Breast epithelium (tissue), 4 donors: Measurements from ENCODE around the gene SUPT16H. TPM values are rescaled to one million over a fixed set of nuclear protein-coding genes. Genes with fewer than 3 reads are reported as not detected.
"Not testable (repeated sequence)": the region's sequence is repeated elsewhere in the genome, so short reads cannot be mapped to it uniquely, and the experiment has no call there.

Experiments
- DNase-seq, 2 donors: peaks; one replicate each; pipeline ENCODE4 v3.0.0-alpha.2; 2019; ENCODE audit warnings: low spot score in 2 of 2
- H3K27ac ChIP-seq, 2 donors: fragments of 200-600 bp; sonication (generic) in 1 of 2; one replicate each; pipeline ENCODE4 v1.5.1; 2016 to 2019; ENCODE audit warnings: mild to moderate bottlenecking in 1 of 2
- H3K27me3 ChIP-seq, 2 donors: fragments of 200-600 bp; sonication (generic) in 1 of 2; one replicate each; pipeline versions ENCODE4 v1.5.1 to v1.6.0; 2017 to 2019; ENCODE audit warnings: control low read depth in 1 of 2, mild to moderate bottlenecking in 1 of 2
- H3K36me3 ChIP-seq: fragments of 200-600 bp; one replicate; pipeline ENCODE4 v1.5.1; 2019
- H3K4me1 ChIP-seq, 2 donors: fragments of 200-600 bp; sonication (generic); one replicate each; pipeline ENCODE4 v1.5.1; 2016 to 2019; ENCODE audit warnings: control low read depth in 1 of 2
- H3K4me3 ChIP-seq, 3 donors: fragments of 200-600 bp; sonication (generic); 1 replicate in 2 of 3; 2 replicates in 1 of 3; pipeline ENCODE4 v1.5.1; 2016 to 2019; ENCODE audit warnings: mild to moderate bottlenecking in 3 of 3, moderate library complexity in 2 of 3
- H3K9me3 ChIP-seq, 2 donors: fragments of 200-600 bp; sonication (generic) in 1 of 2; one replicate each; pipeline ENCODE4 v1.5.1; 2016 to 2019; ENCODE audit warnings: control low read depth in 1 of 2
- POLR2A ChIP-seq: fragments of 450-650 bp; IDR thresholded peaks from one replicate; pipeline ENCODE4 v1.6.1; 2016; ENCODE audit warnings: antibody characterized with exemption, mild to moderate bottlenecking, moderate library complexity
- POLR2AphosphoS5 ChIP-seq, 3 donors: sonication (generic); formaldehyde crosslinking; IDR thresholded peaks; one replicate each; pipeline ENCODE4 v1.6.1; 2017; ENCODE audit warnings: antibody characterized with exemption in 3 of 3
- intact Hi-C: fragments of 100-400 bp; cut with DNase I; formaldehyde crosslinking; loops from one replicate; pipeline ENCODE4 v1.15.1; 2023; ENCODE audit warnings: low total_unique reads
- total RNA-seq, 3 donors: library from RNA; depleted of rRNA; stranded (reverse); fragments of >200 nt; gene quantifications; one replicate each; pipeline ENCODE4 v1.1.0, GENCODE V29; 2016
- TF ChIP-seq, protein P1 (sequence below), 3 donors: fragments of 450-650 bp; IDR thresholded peaks; one replicate each; pipeline ENCODE4 v1.5.1; 2016 to 2017; ENCODE audit warnings: antibody characterized with exemption in 3 of 3, mild to moderate bottlenecking in 3 of 3, moderate library complexity in 3 of 3

Gene SUPT16H
- total RNA-seq, 3 donors from 2014 or later = 66.1 to 79.3 (median 73.1) TPM

DNA sequence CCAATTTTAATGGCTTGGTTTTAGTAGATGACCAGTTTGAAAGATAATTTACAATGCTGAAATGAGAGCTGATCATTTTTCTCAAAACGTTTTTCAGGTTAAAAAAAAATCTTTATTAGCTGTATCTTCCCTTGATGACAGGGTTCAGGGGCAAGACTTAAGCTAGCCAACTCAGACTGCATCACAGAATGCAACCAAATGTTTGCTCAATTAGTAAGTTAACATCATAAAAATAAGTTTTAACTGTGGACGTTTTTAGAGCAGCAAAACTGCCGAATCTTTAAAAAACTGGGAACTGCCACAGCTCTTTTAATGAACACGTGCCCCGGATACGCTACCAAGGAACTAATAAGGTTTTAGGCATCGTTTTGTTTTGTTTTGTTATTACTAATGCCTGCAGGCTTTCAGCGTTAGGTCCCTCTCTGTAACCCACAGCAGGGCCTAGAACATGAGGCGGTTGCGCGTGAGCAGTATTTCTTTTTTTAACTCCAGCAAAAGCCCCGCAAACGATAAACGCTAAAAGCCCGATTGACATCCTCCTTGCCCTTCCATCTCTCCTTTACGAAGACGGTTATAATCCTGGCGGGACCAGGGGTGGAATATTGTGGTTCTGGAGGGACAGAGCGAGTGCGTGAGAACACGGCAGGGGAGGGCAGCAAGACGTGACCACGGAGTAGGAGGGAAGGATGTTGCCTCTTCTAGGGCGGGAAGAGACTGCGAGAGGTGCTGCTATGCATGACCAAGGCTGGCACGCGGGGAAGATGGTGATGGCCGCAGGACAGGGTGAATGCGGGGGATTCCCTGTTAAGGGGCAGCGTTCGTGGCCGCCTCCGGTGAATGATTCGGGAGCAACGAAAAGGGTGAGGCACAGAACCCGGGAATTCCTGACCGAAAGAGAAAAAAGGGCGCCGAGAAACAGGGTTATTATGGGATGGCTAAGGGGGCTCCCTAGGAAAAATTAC lies 652 bp downstream of the SUPT16H start:
- intact Hi-C loops = no loop called here
- Histone ChIP-seq H3K4me3 (peak overlapping the region; percentile 62 to 71 (median 68)), H3K36me3 (peaks cover 4% of the 10 kb centered on the region), H3K4me1 (peaks cover 0 to 4% of the 10 kb centered on the region in 2 donors), H3K9me3 (no peaks in the 10 kb centered on the region), H3K27ac (peak overlapping the region; percentile 79 to 84), H3K27me3 (no peaks in the 10 kb centered on the region)
- DNase-seq = peak in 1 of 2 donors; percentile 22
- TF ChIP-seq, protein P1, sequence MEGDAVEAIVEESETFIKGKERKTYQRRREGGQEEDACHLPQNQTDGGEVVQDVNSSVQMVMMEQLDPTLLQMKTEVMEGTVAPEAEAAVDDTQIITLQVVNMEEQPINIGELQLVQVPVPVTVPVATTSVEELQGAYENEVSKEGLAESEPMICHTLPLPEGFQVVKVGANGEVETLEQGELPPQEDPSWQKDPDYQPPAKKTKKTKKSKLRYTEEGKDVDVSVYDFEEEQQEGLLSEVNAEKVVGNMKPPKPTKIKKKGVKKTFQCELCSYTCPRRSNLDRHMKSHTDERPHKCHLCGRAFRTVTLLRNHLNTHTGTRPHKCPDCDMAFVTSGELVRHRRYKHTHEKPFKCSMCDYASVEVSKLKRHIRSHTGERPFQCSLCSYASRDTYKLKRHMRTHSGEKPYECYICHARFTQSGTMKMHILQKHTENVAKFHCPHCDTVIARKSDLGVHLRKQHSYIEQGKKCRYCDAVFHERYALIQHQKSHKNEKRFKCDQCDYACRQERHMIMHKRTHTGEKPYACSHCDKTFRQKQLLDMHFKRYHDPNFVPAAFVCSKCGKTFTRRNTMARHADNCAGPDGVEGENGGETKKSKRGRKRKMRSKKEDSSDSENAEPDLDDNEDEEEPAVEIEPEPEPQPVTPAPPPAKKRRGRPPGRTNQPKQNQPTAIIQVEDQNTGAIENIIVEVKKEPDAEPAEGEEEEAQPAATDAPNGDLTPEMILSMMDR (IDR thresholded peaks at IDR 0.05) = no peak

GRCh38 chr14:21382095-21382494 lies 1.7 kb downstream of the SUPT16H start:
- Histone ChIP-seq H3K4me3 (no peak overlapping the region), H3K9me3 (no peaks in the 10 kb centered on the region), H3K4me1 (peaks cover 0 to 4% of the 10 kb centered on the region in 2 donors), H3K27me3 (no peaks in the 10 kb centered on the region), H3K27ac (no peak overlapping the region), H3K36me3 (peaks cover 4% of the 10 kb centered on the region)
- no peak for DNase-seq
- intact Hi-C loops = no loop called here
- TF ChIP-seq POLR2A (no peak), POLR2AphosphoS5 (IDR thresholded peaks at IDR 0.05) (no peak)
- TF ChIP-seq, protein P1 (IDR thresholded peaks at IDR 0.05) = no peak

DNA sequence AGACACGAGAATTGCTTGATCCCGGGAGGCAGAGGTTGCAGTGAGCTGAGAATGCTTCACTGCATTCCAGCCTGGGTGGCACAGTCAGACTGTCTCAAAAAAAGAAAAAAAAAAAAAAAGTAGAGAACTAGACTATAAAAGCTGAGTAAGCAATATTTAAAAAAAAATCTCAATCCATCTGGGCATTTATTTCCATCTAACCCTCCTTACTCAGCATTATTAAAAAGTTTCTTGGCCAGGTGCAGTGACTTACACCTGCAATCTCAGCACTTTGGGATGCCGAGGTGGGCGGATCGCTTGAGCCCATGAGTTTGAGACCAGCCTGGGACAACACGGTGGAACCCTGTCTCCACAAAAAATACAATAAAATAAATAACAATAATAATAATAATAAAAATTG lies 4.5 kb downstream of the SUPT16H start:
- TF ChIP-seq, protein P1 (IDR thresholded peaks at IDR 0.05) = no peak
- TF ChIP-seq POLR2A = no peak
- TF ChIP-seq POLR2AphosphoS5 (IDR thresholded peaks at IDR 0.05) = no peak
- intact Hi-C loops = no loop called here

DNA sequence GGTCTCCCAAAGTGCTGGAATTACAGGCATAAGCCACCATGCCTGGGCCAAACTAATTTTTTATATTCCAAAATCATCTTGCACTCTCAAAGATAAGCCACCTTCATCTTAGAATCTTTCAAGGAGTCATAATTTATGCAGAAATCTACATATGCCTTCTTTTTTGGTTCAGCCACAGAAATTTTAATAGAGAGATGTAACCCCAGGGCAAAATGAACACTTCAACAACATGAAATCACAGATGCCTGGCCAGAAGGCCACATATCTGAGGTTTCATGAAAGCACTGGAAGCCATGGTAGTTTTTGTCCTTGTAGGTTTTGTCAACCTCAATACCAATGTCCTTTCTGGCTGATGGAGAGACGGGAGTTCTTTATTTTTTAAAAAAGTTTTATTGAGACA lies 9.8 kb downstream of the SUPT16H start:
- intact Hi-C loops = no loop called here
- no peaks in the 10 kb centered on the region for H3K4me1 ChIP-seq
- no peaks in the 10 kb centered on the region for H3K9me3 ChIP-seq
- TF ChIP-seq POLR2AphosphoS5 (IDR thresholded peaks at IDR 0.05) (no peak), POLR2A (no peak)
- TF ChIP-seq, protein P1 (IDR thresholded peaks at IDR 0.05) = no peak
- DNase-seq = no peak
- H3K36me3 ChIP-seq = peaks cover 5% of the 10 kb centered on the region
- no peak overlapping the region for H3K27ac ChIP-seq
- no peaks in the 10 kb centered on the region for H3K27me3 ChIP-seq
- no peak overlapping the region for H3K4me3 ChIP-seq

More for the DNA sequence above, 4.5 kb downstream of the SUPT16H start:
- Histone ChIP-seq H3K4me3 (no peak overlapping the region), H3K36me3 (no peaks in the 10 kb centered on the region), H3K27ac (no peak overlapping the region), H3K9me3 (no peaks in the 10 kb centered on the region), H3K4me1 (peaks cover 0 to 4% of the 10 kb centered on the region in 2 donors), H3K27me3 (no peaks in the 10 kb centered on the region)
- DNase-seq = no peak

- H3K27ac ChIP-seq, H3K4me3 ChIP-seq, intact Hi-C loops, H3K36me3 ChIP-seq, H3K9me3 ChIP-seq, DNase-seq, H3K4me1 ChIP-seq, H3K27me3 ChIP-seq: not testable (repeated sequence)
These were observed 11.0 kb downstream of the SUPT16H start for GRCh38 chr14:21372814-21373213.
